GM18508 (cell line): Measurements from ENCODE around the gene IL6ST.
A peak's percentile ranks its signal among the peaks of the same experiment; 100 is the strongest.
"Not testable (repeated sequence)": the region's sequence is repeated elsewhere in the genome, so short reads cannot be mapped to it uniquely, and the experiment has no call there.

Source experiments
- ATAC-seq: cut with Tn5 transposase; IDR thresholded peaks from one replicate; pipeline ENCODE4 v1.9.1; 2021; ENCODE audit warnings: moderate number of reproducible peaks; ENCODE audit not compliant: insufficient read depth, unreplicated experiment

Gene IL6ST

GRCh38 chr5:55994495-55994997, at the start of gene IL6ST:
TSS of gene IL6ST (minus strand) at chr5:55994963. CDS start at chr5:55976278, 18,685 bp downstream.
- peak; percentile 27 for ATAC-seq

GRCh38 chr5:56039985-56040384, 45.2 kb upstream of the IL6ST start:
- no peak for ATAC-seq

DNA sequence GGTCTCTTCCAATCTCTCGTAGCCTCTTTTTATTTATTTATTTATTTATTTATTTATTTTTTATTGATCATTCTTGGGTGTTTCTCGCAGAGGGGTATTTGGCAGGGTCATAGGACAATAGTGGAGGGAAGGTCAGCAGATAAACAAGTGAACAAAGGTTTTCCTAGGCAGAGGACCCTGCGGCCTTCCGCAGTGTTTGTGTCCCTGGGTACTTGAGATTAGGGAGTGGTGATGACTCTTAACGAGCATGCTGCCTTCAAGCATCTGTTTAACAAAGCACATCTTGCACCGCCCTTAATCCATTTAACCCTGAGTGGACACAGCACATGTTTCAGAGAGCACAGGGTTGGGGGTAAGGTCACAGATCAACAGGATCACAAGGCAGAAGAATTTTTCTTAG, 43.4 kb upstream of the IL6ST start:
- not testable (repeated sequence) for ATAC-seq

GRCh38 chr5:56037531-56038010, 42.8 kb upstream of the IL6ST start:
- no peak for ATAC-seq

- ATAC-seq = not testable (repeated sequence)
Measured at GRCh38 chr5:56035394-56035793, 40.6 kb upstream of the IL6ST start.

- ATAC-seq = not testable (repeated sequence)
Measured at GRCh38 chr5:56029871-56030630, 35.3 kb upstream of the IL6ST start.

DNA sequence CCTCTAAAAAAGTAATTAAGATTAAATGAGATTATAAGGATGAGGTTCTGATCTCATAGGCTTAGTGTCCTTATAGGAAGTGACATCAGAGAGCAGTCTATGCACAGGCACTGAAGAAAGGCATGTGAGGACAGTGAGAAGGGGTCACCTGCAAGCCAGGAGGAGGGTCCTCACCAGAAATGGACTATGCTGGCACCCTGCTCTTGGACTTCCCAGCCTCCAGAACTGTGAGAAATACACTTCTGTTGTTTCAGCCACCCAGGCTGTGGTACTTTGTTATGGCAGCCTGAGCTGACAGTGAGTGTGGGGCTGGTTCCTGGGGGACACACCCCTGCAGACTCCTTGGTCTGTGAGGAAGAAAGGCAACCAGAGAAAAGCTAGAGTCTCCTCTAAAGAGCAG, 34.7 kb upstream of the IL6ST start:
- no peak for ATAC-seq

DNA sequence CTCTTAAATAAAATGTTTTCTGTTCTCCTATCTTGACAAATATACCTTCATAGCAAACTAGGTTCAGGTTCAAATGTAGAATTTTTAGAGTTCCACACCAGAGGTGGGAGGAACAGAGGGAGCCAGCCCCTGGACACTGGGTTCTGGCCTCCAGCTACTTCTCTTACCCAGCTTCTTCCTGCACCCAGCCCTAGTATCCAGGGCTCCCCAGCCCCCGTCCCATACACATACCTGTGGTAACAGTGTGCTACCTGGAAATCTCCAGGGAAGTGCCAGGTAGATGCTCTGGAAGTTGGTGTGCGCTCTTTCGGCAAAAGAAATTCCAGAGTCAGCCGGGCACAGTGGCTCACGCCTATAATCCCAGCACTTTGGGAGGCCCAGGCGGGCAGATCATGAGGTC, 33.9 kb upstream of the IL6ST start:
- ATAC-seq = no peak

DNA sequence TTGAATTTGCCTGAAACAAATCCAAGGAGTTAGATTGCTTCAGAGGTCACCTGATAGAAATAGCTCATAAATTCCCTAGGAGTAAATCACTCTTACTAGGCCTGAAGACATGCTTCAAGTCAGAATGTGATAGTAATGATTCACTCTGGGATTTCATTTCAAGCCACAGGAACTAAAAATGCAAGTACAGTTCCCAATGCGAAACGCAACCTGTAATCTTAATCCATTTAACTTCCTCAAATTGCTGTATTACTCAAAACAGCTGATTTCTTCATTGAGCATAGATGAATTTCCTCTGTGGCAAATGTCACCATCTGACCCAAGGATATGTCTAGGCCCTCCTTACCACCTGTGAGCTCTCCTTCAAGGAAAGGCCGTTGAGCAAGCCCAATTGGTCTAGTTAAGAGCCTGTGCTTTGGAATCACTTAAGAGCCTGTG, 32.1 kb upstream of the IL6ST start:
- peak; percentile 77 for ATAC-seq

- ATAC-seq = no peak
Measured at GRCh38 chr5:56025151-56025885, 30.6 kb upstream of the IL6ST start.

- ATAC-seq = no peak
Measured at GRCh38 chr5:56024810-56025150, 30.0 kb upstream of the IL6ST start.

GRCh38 chr5:56023296-56023695, 28.5 kb upstream of the IL6ST start:
- no peak for ATAC-seq

- ATAC-seq = no peak
Measured at GRCh38 chr5:56019306-56020272, 24.8 kb upstream of the IL6ST start.

DNA sequence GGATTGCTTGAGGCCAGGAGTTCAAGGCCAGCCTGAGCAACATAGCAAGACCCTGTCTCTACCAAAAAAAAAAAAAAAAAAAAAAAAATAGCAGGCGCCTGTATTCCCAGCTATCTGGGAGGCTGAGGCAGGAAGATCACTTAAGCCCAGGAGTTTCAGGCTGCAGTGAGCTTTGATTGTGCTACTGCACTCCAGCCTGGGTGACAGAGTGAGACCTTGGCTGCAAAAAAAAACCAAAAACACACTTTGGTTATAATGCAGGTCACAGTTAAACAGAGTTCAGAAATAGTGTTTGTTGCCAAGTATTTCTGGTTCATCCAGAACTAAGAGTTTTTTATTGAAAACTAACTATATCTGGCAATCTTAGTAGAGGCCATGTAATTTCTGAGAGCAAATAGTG, 24.1 kb upstream of the IL6ST start:
- ATAC-seq = no peak

- ATAC-seq = not testable (repeated sequence)
Measured at GRCh38 chr5:56014701-56015100, 19.9 kb upstream of the IL6ST start.

GRCh38 chr5:56013939-56014338, 19.2 kb upstream of the IL6ST start:
- not testable (repeated sequence) for ATAC-seq

GRCh38 chr5:56012281-56012963, 17.7 kb upstream of the IL6ST start:
- ATAC-seq = peak; percentile 68

DNA sequence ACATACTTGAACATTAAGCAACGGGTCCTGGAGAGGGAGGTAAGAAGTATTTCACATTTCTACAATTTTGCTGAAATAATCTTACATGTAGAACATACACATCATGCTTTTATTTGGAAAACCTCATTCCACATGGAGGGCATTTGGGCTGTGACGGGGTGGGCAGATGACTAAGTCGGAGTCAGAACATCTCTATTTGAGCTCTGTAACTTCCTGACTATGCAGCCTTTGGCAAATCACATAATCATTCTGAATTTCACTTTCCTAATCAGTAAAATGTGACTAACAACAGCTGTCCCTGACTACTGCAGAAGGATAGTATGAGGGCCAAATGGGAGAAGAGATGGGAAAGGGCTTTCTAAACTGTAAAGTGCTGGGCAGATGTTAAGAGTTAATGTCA, 17.1 kb upstream of the IL6ST start:
- no peak for ATAC-seq

DNA sequence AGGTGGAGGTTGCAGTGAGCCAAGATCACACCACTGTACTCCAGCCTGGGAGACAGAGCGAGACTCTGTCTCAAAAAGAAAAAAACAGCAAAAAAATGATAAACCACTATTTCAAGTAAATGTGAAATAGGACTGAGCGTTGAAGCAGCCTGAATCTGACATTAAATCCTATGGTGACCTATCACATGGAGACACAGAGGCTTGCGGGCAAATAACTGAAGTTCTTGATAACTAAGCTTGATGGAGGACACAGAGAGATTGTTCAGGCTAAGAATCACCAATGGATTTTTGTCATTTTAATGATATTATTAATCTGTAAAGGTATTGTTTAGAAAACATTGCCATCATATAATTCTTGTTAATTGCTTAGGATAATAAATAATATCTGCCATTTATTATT, 15.7 kb upstream of the IL6ST start:
- no peak for ATAC-seq

- ATAC-seq = no peak
Measured at GRCh38 chr5:56006600-56006999, 11.8 kb upstream of the IL6ST start.
